Liver (tissue), 9 donors: ENCODE data around the gene EXOC2. TPM values are rescaled to one million over a fixed set of nuclear protein-coding genes. Genes with fewer than 3 reads are reported as not detected.

Experiments used
- DNase-seq: peaks from one replicate; pipeline ENCODE4 v3.0.0-alpha.2; 2017; ENCODE audit warnings: low spot score
- H3K27ac ChIP-seq, 2 donors: one replicate each; pipeline ENCODE4 v1.7.0; 2013; ENCODE audit warnings: inconsistent platforms in 2 of 2, low read length in 2 of 2, control low read depth in 1 of 2, low read depth in 1 of 2, mild to moderate bottlenecking in 1 of 2
- H3K27me3 ChIP-seq, 4 donors: one replicate each; pipeline versions ENCODE4 v1.6.1 to v1.7.0; 2013; ENCODE audit warnings: low read length in 3 of 4, inconsistent platforms in 1 of 4, mild to moderate bottlenecking in 1 of 4, moderate library complexity in 1 of 4; ENCODE audit not compliant: control insufficient read depth in 4 of 4, insufficient read depth in 4 of 4
- H3K36me3 ChIP-seq, 4 donors: one replicate each; pipeline versions ENCODE4 v1.6.1 to v1.7.0; 2013; ENCODE audit warnings: low read length in 3 of 4, mild to moderate bottlenecking in 3 of 4, low read depth in 1 of 4, moderate library complexity in 1 of 4; ENCODE audit not compliant: control insufficient read depth in 4 of 4, insufficient read depth in 3 of 4
- H3K4me1 ChIP-seq, 4 donors: one replicate each; pipeline versions ENCODE4 v1.6.1 to v1.7.0; 2013; ENCODE audit warnings: low read length in 3 of 4, mild to moderate bottlenecking in 3 of 4, moderate library complexity in 1 of 4; ENCODE audit not compliant: control insufficient read depth in 4 of 4, insufficient read depth in 4 of 4
- H3K4me3 ChIP-seq, 3 donors: one replicate each; pipeline versions ENCODE4 v1.6.1 to v1.7.0; 2013; ENCODE audit warnings: low read length in 3 of 3, control low read depth in 1 of 3, low read depth in 1 of 3, mild to moderate bottlenecking in 1 of 3
- H3K9ac ChIP-seq, 2 donors: one replicate each; pipeline ENCODE4 v1.7.0; 2013; ENCODE audit warnings: low read length in 2 of 2, mild to moderate bottlenecking in 2 of 2, moderate library complexity in 2 of 2, control low read depth in 1 of 2, low read depth in 1 of 2
- H3K9me3 ChIP-seq, 4 donors: one replicate each; pipeline versions ENCODE4 v1.6.1 to v1.7.0; 2013; ENCODE audit warnings: low read length in 3 of 4; ENCODE audit not compliant: control insufficient read depth in 4 of 4
- ATF3 ChIP-seq: IDR thresholded peaks from 2 replicates; pipeline ENCODE4 v1.6.1; 2016; ENCODE audit warnings: antibody characterized with exemption
- CTCF ChIP-seq: fragments of 150-350 bp; IDR thresholded peaks from 2 replicates; pipeline ENCODE4 v1.5.1; 2017; ENCODE audit warnings: improper control_type of control experiment, low read depth, low read length; ENCODE audit not compliant: missing input control
- EGR1 ChIP-seq, 2 donors: IDR thresholded peaks; 2 replicates each; pipeline ENCODE4 v1.6.1; 2016 to 2018; ENCODE audit warnings: antibody characterized with exemption in 2 of 2, low read depth in 2 of 2
- FOXA1 ChIP-seq: IDR thresholded peaks from 2 replicates; pipeline ENCODE4 v1.6.1; 2016; ENCODE audit warnings: antibody characterized with exemption
- GABPA ChIP-seq, 2 donors: IDR thresholded peaks in 1 of 2; conservative IDR thresholded peaks in 1 of 2; 2 replicates each; pipeline ENCODE4 v1.6.1; 2016; ENCODE audit warnings: antibody characterized with exemption in 2 of 2, mild to moderate bottlenecking in 1 of 2, moderate library complexity in 1 of 2
- HNF4A ChIP-seq, 2 donors: conservative IDR thresholded peaks; 2 replicates each; pipeline ENCODE4 v1.6.1; 2016; ENCODE audit warnings: antibody characterized with exemption in 2 of 2, mild to moderate bottlenecking in 2 of 2
- HNF4G ChIP-seq: IDR thresholded peaks from 2 replicates; pipeline ENCODE4 v1.6.1; 2016; ENCODE audit warnings: antibody characterized with exemption
- JUND ChIP-seq, 2 donors: IDR thresholded peaks; 2 replicates each; pipeline ENCODE4 v1.6.1; 2016; ENCODE audit warnings: antibody characterized with exemption in 2 of 2
- MAX ChIP-seq: IDR thresholded peaks from 2 replicates; pipeline ENCODE4 v1.6.1; 2016; ENCODE audit warnings: antibody characterized with exemption
- NR2F2 ChIP-seq: IDR thresholded peaks from 2 replicates; pipeline ENCODE4 v1.6.1; 2016; ENCODE audit warnings: antibody characterized with exemption
- RAD21 ChIP-seq, 2 donors: IDR thresholded peaks; 2 replicates each; pipeline ENCODE4 v1.6.1; 2016; ENCODE audit warnings: antibody characterized with exemption in 2 of 2, mild to moderate bottlenecking in 2 of 2
- REST ChIP-seq: IDR thresholded peaks from 2 replicates; pipeline ENCODE4 v1.6.1; 2016; ENCODE audit warnings: antibody characterized with exemption, mild to moderate bottlenecking
- RXRA ChIP-seq, 2 donors: IDR thresholded peaks; 2 replicates each; pipeline ENCODE4 v1.6.1; 2017 to 2018; ENCODE audit warnings: antibody characterized with exemption in 2 of 2, mild to moderate bottlenecking in 1 of 2
- SP1 ChIP-seq: IDR thresholded peaks from 2 replicates; pipeline ENCODE4 v1.6.1; 2018; ENCODE audit warnings: antibody characterized with exemption, mild to moderate bottlenecking
- TAF1 ChIP-seq: conservative IDR thresholded peaks from 2 replicates; pipeline ENCODE4 v1.6.1; 2016; ENCODE audit warnings: antibody characterized with exemption, mild to moderate bottlenecking
- ZBTB33 ChIP-seq: IDR thresholded peaks from 2 replicates; pipeline ENCODE4 v1.6.1; 2016; ENCODE audit warnings: antibody characterized with exemption
- WGBS: extraction: QIAGEN DNeasy Blood & Tissue Kit; methylation state at CpG from one replicate; pipeline ENCODE4 v1.1.7; 2013; 5-methylcytosine and 5-hydroxymethylcytosine counted together
- polyA plus RNA-seq, 2 donors: library from polyadenylated mRNA; stranded (reverse) in 1 of 2; unstranded in 1 of 2; fragments of 200-250 nt in 1 of 2; fragments of >200 nt in 1 of 2; fragmentation: Nextera tagmentation in 1 of 2; extraction: Ambion mirVana in 1 of 2; gene quantifications; one replicate each; pipeline versions ENCODE4 v1.2.1 to v1.2.3, GENCODE V29; 2013 to 2015
- total RNA-seq, 2 donors: library from RNA; depleted of rRNA; stranded (reverse); fragments of >200 nt; gene quantifications; one replicate each; pipeline ENCODE4 v1.2.3, GENCODE V29; 2014
- donor health status: healthy.
- donor health status: healthy.
- donor health status: healthy.
- donor health status: healthy.
- donor health status: healthy.

The EXOC2 gene
- total and polyA plus RNA-seq, 4 donors: 6.7 to 15.3 (median 9.2) TPM

GRCh38 chr6:710601-711571 is 17.9 kb upstream of the EXOC2 start:
- DNase-seq: peak; percentile 35
- peak; percentile 92 for TF ChIP-seq REST
- TF ChIP-seq MAX: peak; percentile 31
- no peak for TF ChIP-seq ATF3
- Histone ChIP-seq H3K9ac (peak overlapping the region; percentile 30 to 53), H3K4me3 (peak overlapping the region; percentile 59 to 67 (median 62)), H3K9me3 (no peaks in the 10 kb centered on the region), H3K36me3 (no peaks in the 10 kb centered on the region), H3K4me1 (peaks cover 0 to 13% (median 4%) of the 10 kb centered on the region in 4 donors), H3K27me3 (peaks cover 0 to 5% (median 0%) of the 10 kb centered on the region in 4 donors), H3K27ac (peak overlapping the region; percentile 67 to 86)
- WGBS: under 1% methylated on average over 55 of the region's 55 CpGs

GRCh38 chr6:709471-710056 is 16.6 kb upstream of the EXOC2 start:
- Histone ChIP-seq H3K9me3 (no peaks in the 10 kb centered on the region), H3K27me3 (peaks cover 0 to 5% (median 0%) of the 10 kb centered on the region in 4 donors), H3K4me3 (no peak overlapping the region), H3K4me1 (peaks cover 2 to 20% (median 11%) of the 10 kb centered on the region in 4 donors), H3K9ac (no peak overlapping the region), H3K27ac (no peak overlapping the region), H3K36me3 (no peaks in the 10 kb centered on the region)
- WGBS: 89% methylated on average over 3 of the region's 3 CpGs
- no peak for TF ChIP-seq RAD21 (IDR thresholded peaks at IDR 0.05)
- no peak for TF ChIP-seq REST
- no peak for TF ChIP-seq SP1
- no peak for TF ChIP-seq TAF1
- TF ChIP-seq ZBTB33: no peak
- TF ChIP-seq RXRA (IDR thresholded peaks at IDR 0.05): no peak
- no peak for TF ChIP-seq FOXA1
- TF ChIP-seq EGR1 (IDR thresholded peaks at IDR 0.05; ENCODE audit: low read depth in 2 of 2): no peak
- no peak for TF ChIP-seq NR2F2
- no peak for TF ChIP-seq CTCF
- no peak for TF ChIP-seq HNF4G
- TF ChIP-seq JUND (IDR thresholded peaks at IDR 0.05): no peak
- no peak for TF ChIP-seq MAX
- no peak for TF ChIP-seq HNF4A (conservative IDR thresholded peaks at IDR 0.05)
- no peak for TF ChIP-seq GABPA (IDR thresholded peaks at IDR 0.05 in 1 of 2, conservative IDR thresholded peaks at IDR 0.05 in 1 of 2)
- TF ChIP-seq ATF3: no peak
- no peak for DNase-seq
